GM19238 (cell line): ENCODE measurements around the gene KLHL21.
"Not testable (repeated sequence)": the region's sequence is repeated elsewhere in the genome, so short reads cannot be mapped to it uniquely, and the experiment has no call there.

Experiments used
- DNase-seq: peaks from one replicate; pipeline ENCODE4 v3.0.0; 2011; ENCODE audit warnings: low spot score; ENCODE audit not compliant: insufficient read length

Gene KLHL21, protein sequence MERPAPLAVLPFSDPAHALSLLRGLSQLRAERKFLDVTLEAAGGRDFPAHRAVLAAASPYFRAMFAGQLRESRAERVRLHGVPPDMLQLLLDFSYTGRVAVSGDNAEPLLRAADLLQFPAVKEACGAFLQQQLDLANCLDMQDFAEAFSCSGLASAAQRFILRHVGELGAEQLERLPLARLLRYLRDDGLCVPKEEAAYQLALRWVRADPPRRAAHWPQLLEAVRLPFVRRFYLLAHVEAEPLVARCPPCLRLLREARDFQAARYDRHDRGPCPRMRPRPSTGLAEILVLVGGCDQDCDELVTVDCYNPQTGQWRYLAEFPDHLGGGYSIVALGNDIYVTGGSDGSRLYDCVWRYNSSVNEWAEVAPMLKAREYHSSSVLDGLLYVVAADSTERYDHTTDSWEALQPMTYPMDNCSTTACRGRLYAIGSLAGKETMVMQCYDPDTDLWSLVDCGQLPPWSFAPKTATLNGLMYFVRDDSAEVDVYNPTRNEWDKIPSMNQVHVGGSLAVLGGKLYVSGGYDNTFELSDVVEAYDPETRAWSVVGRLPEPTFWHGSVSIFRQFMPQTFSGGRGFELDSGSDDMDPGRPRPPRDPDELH

DNA sequence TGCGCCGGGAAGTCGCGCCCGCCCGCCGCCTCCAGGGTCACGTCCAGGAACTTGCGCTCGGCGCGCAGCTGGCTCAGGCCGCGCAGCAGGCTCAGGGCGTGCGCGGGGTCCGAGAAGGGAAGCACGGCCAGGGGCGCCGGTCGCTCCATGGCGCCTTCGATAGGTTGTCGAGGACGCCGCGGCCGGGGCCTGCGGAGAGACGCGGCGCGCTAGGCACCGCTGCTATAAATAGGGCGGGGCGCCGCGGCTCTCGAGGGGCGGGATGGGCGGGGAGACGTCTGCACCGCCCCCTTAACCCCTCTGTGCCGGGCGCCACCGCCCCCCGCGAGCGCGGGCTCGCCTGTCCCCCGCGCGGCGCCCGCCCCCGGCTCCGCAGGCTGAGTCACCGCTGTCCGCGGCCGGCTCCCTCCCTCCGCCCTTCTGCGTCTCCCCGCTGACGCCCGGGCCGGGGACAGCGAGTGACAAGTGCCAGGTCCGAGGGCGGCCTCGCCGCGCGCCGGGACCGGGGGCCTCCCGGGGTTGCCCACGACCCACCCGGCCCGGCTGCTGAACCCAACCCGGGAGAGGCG, at the start of gene KLHL21:
TSS of gene KLHL21 (minus strand) at position 201 of the 569 bp plus-strand sequence. CDS start at position 149, 52 bp downstream.
- DNase-seq: peak; percentile 88

DNA sequence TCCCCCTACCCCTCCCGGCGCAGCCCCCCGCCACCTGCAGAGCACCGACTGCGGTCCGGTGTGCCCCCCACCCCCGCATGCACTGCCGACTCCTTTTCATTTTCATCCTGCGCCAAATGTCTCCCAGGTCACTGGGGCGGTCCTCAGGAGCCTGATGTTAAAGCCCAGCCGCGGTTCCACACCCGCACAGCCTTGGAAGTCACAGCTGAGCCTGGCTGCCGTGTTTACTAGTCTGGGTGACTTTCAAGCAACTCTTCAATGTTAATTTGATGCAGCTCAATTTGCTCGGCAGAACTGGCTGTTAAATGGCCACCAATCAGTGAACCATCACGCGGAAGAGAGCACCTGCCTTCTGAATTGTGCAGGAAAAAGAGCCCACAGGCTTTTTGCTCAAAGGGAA, 49.2 kb upstream of the KLHL21 start:
- no peak for DNase-seq

DNA sequence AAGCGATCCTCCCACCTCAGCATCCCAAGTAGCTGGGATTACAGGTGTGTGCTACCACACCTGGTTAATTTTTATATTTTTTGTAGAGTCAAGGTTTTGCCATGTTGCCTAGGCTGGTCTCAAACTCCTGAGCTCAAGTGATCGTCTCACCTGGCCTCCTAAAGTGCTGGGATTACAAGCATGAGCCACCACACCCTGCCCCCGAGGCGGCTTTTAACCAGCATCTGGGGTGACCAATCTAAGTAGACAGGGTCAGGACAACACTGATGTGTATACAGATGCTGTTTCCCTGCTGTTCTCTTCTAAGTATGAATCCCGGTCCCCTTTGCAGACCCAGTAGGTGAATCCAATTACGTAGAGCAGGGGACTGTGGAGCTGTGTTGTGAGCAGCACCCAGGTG, 45.9 kb upstream of the KLHL21 start:
- no peak for DNase-seq

DNA sequence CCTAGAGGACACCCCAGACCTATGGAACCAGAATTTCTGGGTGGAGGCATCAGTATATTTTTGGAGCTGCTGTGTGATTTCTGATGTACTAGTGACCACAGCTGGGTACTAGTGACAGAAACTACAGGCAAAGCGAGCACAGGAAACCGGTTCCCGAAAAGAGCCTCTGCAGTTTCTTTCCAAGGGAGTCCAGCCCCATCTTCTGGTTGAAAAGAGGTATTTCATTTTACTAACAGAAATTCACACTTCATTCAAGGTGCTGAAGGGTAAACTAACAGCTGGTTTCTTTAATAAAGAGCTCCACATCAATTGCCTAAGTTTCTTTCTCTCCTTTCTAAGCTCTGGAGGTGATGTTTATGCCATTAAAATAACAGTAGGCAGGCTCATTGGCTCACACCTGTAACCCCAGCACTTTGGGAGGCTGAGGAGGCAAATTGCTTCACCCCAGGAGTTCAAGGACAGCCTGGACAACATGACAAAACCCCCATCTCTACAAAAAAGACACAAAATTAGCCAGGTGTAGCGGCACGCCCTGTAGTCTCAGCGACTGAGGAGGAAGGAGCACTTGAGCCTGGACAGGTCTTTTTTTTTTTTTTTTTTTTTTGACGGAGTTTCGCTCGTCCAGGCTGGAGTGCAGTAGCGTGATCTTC, 44.0 kb upstream of the KLHL21 start:
- DNase-seq: no peak

DNA sequence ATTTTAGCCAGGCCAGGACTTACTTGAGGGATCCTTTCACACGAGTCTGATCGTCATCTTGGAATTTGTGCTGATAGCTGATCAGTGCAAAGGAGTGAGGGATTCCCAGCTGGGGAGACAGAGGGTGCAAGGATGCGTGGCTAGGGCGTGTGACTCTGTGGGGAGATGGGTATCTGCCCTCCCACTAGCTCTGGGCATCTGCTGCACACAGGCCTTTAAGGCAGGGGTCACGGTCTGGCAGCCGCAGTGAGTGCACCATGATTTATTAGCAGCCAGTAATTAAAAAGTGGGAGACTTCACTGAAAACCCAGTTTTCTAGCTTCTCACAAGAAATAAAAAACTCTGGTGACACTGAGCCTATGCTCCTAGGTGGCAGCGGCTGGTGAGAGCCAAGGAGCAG, 42.3 kb upstream of the KLHL21 start:
- no peak for DNase-seq

DNA sequence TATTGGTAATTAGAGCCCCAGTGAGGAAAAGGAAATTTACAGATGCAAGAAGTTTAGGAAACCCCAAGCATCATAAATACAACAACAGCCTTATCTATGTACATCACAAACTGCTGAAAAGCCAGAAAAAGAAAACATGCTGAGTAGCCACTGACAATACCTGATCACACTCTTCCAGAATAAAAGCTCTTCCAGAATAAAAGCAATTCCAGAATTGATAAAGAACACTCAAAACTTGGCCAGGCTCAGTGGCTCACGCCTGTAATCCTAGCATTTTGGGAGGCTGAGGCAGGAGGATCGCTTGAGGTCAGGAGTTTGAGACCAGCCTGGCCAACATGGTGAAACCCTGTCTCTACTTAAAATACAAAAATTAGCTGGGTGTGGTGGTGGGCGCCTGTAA, 38.2 kb upstream of the KLHL21 start:
- DNase-seq: not testable (repeated sequence)

DNA sequence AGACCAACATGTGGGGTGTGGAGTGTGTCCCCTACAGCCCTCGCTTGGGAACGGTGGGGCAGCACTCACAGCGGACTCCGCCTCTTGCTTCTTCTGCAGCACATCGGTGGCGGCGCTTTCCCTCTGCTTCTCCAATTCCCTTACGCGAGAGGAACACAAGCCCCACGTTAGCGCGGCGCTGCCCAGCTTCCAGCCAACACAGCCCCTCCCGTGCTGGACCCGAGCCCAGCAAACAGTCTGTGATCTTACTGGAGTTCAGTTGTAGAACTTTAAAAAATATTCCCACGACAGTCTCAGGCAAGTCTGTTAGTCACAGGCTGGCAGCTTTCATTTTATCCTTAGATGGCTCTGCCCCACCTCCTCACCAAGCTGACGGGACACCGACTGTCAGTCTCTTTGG, 35.6 kb upstream of the KLHL21 start:
- no peak for DNase-seq

DNA sequence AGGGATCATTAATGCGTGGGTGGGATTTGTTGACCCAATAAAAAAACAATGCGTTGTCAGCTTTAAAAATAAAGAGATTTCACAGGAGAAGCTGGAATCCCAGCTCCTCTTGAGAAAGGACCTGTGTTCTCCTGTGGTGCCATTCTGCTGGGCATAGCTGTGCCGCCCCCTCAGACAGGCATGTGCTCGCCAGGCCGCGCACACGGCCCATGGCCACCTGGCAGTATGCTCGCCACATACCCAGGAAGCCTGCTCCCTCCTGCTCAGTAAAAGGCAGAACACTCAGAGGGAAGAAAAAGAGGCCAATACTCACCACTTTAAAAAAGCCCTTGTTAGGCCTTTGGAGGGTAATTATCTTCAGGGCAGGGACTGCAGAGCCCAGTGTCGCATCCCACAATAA, 35.1 kb upstream of the KLHL21 start:
- no peak for DNase-seq

DNA sequence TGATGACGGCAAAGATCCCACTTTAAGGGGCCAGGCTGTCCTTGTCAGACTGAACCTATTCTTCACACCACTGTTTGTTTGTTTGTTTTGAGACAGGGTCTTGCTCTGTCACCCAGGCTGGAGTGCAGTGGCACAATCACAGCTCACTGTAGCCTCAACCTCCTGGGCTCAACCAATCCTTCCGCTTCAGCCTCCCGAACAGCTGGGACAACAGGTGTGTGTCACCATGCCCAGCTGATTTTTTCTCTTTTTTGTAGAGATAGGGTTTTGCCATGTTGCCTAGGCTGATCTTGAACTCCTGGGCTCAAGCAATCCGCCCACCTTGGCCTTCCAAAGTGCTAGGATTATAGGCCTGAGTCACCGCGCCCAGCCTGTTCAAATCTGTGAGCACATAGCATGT, 34.1 kb upstream of the KLHL21 start:
- not testable (repeated sequence) for DNase-seq

DNA sequence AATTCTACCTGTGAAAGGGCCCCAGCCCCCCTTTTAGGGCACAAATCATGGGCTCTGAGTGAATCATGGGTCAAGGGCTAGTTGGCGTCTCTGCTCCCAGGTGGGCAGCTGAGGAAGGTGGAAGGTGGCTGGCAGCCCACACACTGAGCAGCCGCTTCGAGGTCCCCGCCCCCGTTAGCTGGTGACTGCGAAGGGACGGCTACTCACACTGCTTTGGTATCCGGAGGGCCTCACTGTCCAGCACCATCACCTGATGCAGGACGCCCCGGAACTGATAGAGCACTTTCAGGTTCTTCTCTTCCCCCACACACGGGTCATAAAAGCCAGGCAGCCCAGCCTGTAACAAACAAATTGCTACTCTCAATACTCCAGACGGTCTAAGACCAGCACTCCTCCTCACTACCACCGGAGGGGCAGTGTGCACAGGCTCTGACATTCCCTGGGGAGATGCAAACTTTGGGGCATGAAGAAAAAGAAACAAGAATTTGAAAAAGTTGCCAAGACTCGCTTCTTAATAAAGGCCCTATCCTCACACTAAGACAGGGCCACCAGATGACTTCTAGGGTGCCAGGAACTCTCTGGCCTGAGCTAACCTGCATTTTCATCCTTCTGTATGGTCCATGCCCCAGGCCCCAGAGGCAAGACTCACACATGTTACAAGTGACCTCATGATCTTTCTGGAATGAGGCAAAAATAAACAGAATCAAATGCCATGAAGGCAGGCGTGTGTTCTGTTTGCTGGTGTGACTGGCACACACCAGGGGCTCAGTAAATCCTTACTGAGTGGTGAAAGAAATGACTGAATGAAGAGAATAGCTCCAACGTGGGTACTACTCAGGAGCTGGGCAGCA, 33.5 kb upstream of the KLHL21 start:
- no peak for DNase-seq

DNA sequence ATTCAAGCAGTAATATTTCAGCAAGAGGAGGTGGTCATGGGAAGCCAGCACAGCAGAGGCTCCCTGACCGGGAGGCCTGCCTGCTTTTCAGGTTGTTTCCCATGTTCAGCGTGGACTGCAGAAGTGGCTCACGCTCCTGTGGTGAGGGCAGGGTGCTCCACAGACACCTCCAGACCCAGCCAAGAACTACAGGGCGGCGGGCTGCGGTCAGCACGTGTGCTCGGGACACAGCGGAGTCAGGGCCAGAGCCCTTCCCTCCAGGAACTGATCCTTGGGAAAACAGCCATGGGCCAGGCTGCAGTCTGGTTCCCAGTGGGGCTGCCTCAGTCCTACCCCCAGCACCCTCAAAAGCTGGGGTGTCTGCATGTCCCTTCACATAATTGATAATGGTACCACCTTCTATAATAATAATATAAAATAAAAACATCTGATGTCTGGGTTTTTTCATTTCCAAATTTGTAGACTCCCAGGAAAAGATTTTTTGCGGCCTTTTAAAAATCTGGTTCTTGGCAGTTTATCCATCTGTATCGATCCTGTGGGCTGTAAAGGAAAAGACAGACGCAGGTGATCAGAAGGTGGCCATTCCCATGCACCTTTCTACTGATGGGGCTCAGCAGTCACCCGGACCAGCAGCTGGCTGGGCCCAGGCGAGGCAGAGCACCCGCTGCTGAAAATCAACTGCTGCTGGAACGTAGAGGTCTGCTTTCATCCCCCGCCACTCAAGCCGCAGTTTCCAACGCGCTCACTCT, 32.7 kb upstream of the KLHL21 start:
- no peak for DNase-seq

DNA sequence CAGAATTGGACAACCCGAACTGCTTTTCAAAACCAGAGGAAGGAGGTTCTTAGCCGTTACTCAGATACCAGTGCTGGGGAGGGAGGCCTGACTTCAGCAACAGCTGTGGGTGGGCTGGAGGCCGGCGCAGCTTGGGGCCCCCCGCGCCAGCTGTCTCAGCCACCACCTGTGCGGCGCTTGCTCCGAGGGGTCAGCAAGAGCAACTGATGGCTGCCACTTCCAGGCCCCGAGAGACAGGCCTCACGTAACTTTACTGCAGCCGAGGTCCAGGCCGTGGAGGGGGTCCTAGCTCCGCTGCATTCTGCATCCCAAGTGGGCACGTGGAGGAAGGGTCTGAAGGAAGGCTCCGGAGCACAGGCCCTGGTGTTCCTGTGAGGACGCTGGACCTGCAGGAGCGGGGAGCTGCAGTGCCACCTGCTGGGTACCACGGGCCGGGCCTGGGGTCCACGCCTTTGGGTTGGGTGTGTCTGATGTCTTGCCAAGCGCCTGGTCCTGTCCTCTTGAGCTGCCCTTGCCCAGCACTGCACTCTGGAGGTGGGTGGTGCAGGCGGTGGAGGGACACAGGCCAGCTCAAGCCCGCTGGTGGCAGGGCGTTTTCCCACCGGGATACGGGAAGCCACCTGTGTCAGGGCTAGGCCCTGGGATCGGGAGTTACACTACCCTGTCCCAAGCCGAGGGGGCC, 31.8 kb upstream of the KLHL21 start:
- DNase-seq: no peak

DNA sequence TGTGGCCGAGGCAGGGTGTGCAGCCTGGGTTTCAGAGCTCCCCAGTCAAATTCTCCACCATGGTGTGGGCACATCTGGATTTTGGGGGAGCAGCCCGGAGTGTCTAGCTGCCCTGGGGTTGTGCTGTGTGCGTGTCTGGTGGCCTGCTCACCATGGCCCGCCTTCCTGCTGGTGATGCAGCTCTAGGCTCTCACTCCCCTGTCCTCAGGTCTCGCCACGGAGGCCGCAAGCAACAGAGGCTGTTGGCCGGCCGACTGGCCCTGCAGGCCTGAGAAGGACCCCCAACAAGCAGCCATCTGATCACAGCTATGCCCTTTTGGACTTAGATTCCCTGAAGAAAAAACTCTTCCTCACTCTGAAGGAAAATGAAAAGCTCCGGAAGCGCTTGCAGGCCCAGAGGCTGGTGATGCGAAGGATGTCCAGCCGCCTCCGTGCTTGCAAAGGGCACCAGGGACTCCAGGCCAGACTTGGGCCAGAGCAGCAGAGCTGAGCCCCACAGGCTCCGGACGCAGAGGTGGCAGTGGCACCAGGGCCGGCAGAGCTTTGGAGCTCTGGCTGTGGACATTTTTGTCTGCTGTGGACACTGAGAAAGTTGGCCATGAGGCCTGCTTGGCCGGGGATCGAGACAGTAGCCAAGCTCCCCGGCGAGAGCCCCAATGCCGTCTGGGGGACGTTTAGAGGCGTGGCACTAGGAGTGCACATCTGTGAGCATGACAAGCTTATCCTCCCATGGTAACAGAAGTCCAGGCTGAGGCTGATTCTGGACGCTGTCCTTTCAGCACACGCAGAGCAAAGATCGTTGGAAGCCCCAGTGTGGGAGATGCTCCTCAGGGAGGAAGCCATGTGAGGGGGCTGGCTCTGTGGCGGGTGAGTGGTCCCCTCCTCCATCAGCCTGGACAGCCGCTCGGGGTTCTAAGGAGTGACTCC, 30.2 kb upstream of the KLHL21 start:
- DNase-seq: no peak

DNA sequence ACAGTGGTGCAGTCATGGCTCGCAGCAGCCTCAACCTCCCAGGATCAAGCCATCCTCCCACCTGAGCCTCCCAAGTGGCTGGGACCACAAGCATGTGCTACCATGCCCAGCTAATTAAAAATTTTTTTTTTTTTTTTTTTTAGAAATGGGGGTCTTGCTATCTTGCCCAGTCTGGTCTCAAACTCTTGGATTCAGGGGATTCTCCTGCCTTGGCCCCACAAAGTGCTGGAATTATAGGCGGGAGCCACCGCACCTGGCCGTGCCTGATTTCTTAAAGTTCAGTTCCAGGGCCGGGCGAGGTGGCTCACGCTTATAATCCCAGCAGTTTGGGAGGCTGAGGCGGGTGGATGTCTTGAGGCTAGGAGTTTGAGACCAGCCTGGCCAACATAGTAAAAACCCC, 28.4 kb upstream of the KLHL21 start:
- no peak for DNase-seq

DNA sequence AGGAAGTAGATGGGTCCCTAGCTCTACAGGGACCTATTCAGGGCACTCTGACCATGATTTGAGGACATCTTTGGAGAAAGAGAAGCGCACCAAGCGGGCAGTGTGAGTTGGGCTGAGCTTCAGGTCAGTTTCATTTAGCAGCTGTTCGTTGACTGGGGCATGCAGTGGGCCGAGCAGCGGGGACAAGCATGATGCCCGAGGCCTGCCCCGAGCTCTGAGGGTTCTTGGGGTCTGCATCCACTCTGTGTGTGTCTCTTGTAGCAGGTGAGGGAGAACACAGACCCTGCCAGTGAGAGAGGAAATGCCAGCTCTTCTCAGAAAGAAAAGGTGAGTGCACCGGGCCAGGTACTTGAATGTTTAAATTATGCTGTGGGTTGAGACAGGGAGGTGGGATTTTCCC, 27.4 kb upstream of the KLHL21 start:
- no peak for DNase-seq

DNA sequence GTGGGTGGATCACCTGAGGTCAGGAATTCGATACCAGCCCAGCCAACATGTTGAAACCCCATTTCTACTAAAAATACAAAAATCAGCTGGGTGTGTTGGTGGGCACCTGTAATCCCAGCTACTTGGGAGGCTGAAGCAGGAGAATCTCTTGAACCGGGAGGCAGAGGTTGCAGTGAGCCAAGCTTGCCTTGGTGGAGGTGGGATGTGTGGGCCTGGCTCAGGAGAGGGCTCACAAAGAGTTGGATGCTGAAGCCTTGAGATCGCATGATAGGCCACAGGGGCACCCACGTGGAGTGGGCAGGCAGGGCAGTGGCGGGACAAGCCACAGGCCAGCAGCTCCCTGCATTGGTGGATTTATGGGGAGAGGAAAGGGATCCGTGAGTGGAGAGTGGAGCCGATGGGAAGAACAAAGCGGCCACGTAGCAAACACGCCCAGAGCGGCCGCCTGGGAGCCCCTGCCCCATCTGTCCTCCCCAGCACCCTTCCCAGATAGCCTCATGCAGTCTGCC, 26.4 kb upstream of the KLHL21 start:
- no peak for DNase-seq

DNA sequence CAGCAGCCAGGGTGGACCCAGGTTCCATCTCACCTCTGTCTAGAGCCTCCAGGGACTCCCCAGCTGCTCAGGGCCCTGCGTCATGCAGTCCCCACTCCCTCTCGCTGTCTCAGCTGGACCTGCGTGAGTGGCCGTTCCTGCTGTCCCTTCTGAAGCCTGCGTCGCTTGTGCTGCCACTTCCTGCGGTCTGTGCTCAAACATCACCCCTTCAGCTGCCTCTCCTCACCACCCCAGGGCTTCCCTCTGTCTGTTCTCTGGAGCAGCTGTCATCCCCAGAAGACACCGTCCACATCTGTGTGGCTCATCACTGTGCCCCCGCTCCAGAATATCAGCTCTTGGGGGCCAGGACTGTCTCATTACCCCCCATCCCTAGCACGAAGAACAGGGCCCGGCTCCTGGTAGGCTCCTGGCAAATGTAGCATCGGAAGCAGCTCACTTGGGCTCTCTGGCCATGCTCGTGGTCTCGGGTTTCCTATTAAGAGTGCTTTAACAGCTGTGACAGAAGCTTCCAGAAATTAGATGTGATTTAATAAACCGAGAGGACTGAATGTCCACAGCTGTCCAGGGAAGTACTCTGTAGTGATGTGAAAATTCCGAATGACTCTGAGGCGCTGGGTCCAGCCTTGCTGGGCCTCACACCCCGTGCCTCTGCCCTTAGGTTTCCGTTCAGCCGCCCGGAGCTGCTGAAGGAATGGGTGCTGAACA, 25.3 kb upstream of the KLHL21 start:
- DNase-seq: no peak

DNA sequence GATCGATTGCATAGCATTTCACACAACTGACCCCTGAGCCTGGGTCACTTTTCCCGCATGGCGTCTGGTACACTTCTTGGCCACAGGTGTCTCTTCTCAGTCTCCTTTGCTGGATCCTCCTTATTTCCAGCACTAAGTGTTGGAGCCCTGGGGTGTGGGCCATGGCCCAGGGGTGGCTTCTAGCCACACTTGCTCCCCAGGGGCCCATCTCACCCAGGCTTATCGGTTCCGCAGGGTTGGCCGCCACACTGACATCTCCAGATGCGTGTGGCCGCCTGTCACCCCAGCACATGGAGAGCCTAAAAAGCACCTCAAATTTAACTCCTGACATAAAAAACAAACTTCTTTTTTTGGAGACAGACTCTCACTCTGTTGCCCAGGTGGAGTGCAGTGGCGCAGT, 24.4 kb upstream of the KLHL21 start:
- DNase-seq: no peak
